Astrocyte (in vitro differentiated cells and primary cell): ENCODE measurements around the gene ING4. TPM values are rescaled to one million over a fixed set of nuclear protein-coding genes. Genes with fewer than 3 reads are reported as not detected.

Experiments used
- DNase-seq: peaks from one replicate; pipeline ENCODE4 v3.0.0-alpha.2; 2010; ENCODE audit warnings: low read depth
- FAIRE-seq: peaks from 2 replicates; lab custom pipeline; 2011; peaks lifted over from hg19 to GRCh38; lab: Jason Lieb, UNC
- H2AFZ ChIP-seq: 2 replicates; pipeline ENCODE4 v1.6.0; 2012; ENCODE audit warnings: low read depth, low read length, inconsistent platforms
- H3K27ac ChIP-seq: 2 replicates; pipeline ENCODE4 v1.5.1; 2011; ENCODE audit warnings: low read depth, low read length, inconsistent platforms
- H3K27me3 ChIP-seq: 2 replicates; pipeline ENCODE4 v1.6.0; 2011; ENCODE audit warnings: low read length, inconsistent platforms; ENCODE audit not compliant: insufficient read depth
- H3K36me3 ChIP-seq: 2 replicates; pipeline ENCODE4 v1.5.1; 2011; ENCODE audit warnings: low read length, inconsistent platforms; ENCODE audit not compliant: insufficient read depth
- H3K4me1 ChIP-seq: 2 replicates; pipeline ENCODE4 v1.5.1; 2011; ENCODE audit warnings: low read length, inconsistent platforms; ENCODE audit not compliant: insufficient read depth
- H3K4me2 ChIP-seq: 2 replicates; pipeline ENCODE4 v1.6.0; 2012; ENCODE audit warnings: low read length, inconsistent platforms
- H3K4me3 ChIP-seq: 2 replicates; pipeline ENCODE4 v1.5.1; 2011; ENCODE audit warnings: low read depth, mild to moderate bottlenecking, low read length, inconsistent platforms; ENCODE audit not compliant: insufficient read depth
- H3K79me2 ChIP-seq: 2 replicates; pipeline ENCODE4 v1.6.0; 2012; ENCODE audit warnings: mild to moderate bottlenecking, low read length, inconsistent platforms; ENCODE audit not compliant: insufficient read depth
- H3K9ac ChIP-seq: 2 replicates; pipeline ENCODE4 v1.6.0; 2012; ENCODE audit warnings: mild to moderate bottlenecking, low read length, inconsistent platforms
- H3K9me3 ChIP-seq: 2 replicates; pipeline ENCODE4 v1.5.1; 2012; ENCODE audit warnings: low read depth, mild to moderate bottlenecking, low read length, inconsistent platforms; ENCODE audit not compliant: insufficient read depth
- H4K20me1 ChIP-seq: 2 replicates; pipeline ENCODE4 v1.6.0; 2012; ENCODE audit warnings: low read length, inconsistent platforms; ENCODE audit not compliant: insufficient read depth
- H3K27ac Mint-ChIP-seq: one replicate; pipeline ENCODE4 v1.8.0; 2021; ENCODE audit warnings: mild to moderate bottlenecking, mixed read lengths; ENCODE audit not compliant: unreplicated experiment
- H3K27me3 Mint-ChIP-seq: one replicate; pipeline ENCODE4 v1.8.0; 2021; ENCODE audit warnings: low read depth, mixed read lengths; ENCODE audit not compliant: unreplicated experiment
- H3K36me3 Mint-ChIP-seq: one replicate; pipeline ENCODE4 v1.8.0; 2021; ENCODE audit warnings: low read depth, mixed read lengths; ENCODE audit not compliant: unreplicated experiment
- H3K4me1 Mint-ChIP-seq: one replicate; pipeline ENCODE4 v1.8.0; 2021; ENCODE audit warnings: low read depth, mixed read lengths; ENCODE audit not compliant: unreplicated experiment
- H3K4me3 Mint-ChIP-seq: one replicate; pipeline ENCODE4 v1.8.0; 2021; ENCODE audit warnings: mild to moderate bottlenecking, moderate library complexity, mixed read lengths; ENCODE audit not compliant: unreplicated experiment
- H3K9me3 Mint-ChIP-seq: one replicate; pipeline ENCODE4 v1.8.0; 2021; ENCODE audit warnings: mild to moderate bottlenecking, mixed read lengths; ENCODE audit not compliant: unreplicated experiment
- EZH2 ChIP-seq: IDR thresholded peaks from 2 replicates; pipeline ENCODE4 v1.6.1; 2012; ENCODE audit warnings: mild to moderate bottlenecking, low read length, inconsistent platforms; ENCODE audit not compliant: insufficient read depth
- total RNA-seq: library from RNA; stranded (reverse); gene quantifications from 2 replicates; pipeline ENCODE4 v1.2.1, GENCODE V29; 2021
- TF ChIP-seq, protein P1 (sequence below): IDR thresholded peaks from 2 replicates; pipeline ENCODE4 v1.5.1; 2011; ENCODE audit warnings: low read depth, mild to moderate bottlenecking, inconsistent platforms, low read length, moderate library complexity; ENCODE audit not compliant: insufficient read depth

ING4 gene
- total RNA-seq, 1 donor from 2014 or later = 30.9 TPM

DNA sequence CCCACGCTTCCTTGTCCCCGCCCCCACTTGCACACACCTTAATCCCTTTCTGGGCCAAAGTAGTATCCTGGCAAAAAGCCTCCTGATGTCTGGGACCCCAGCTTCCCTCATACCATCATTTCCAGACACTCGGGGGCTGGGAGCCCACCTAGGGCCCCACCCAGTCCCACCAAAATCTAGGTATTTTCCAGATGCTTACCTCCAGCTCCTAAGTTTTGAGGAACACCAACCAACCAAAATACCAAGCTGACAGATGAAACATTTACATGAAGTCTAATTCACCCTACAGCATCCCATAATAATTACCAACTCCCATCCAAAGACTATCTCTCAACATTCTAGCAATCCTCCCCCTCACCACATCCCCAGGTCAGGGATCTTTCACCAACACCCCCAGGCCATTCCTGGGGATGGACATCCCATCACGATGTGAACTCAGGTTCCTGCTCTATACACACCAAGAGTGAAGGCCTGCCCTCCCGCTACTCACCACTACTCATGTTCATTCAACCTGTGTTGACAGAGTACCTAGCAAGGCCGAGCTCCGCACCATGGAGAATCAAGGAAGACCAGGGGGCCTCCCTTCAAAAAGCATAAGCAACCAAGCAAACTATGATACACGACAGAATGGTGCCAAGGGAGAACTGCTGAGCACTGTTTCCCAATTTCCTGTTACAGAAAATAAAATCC, 54.2 kb downstream of the ING4 start:
- Histone ChIP-seq H3K27ac (no peak overlapping the region), H3K79me2 (peaks cover 26% of the 10 kb centered on the region), H3K36me3 (no peaks in the 10 kb centered on the region), H3K9ac (no peak overlapping the region), H3K9me3 (no peaks in the 10 kb centered on the region), H4K20me1 (peaks cover 25% of the 10 kb centered on the region), H3K4me2 (no peak overlapping the region), H3K4me1 (peaks cover 38% of the 10 kb centered on the region), H3K4me3 (no peak overlapping the region), H2AFZ (no peak overlapping the region), H3K27me3 (no peaks in the 10 kb centered on the region)
- Mint-ChIP-seq H3K27me3 (no peaks in the 10 kb centered on the region), H3K36me3 (peaks cover 7% of the 10 kb centered on the region), H3K4me3 (no peak overlapping the region), H3K4me1 (peaks cover 31% of the 10 kb centered on the region), H3K9me3 (no peaks in the 10 kb centered on the region), H3K27ac (no peak overlapping the region)
- DNase-seq (no peak), FAIRE-seq (no peak)
- TF ChIP-seq EZH2 = no peak
- TF ChIP-seq, protein P1, sequence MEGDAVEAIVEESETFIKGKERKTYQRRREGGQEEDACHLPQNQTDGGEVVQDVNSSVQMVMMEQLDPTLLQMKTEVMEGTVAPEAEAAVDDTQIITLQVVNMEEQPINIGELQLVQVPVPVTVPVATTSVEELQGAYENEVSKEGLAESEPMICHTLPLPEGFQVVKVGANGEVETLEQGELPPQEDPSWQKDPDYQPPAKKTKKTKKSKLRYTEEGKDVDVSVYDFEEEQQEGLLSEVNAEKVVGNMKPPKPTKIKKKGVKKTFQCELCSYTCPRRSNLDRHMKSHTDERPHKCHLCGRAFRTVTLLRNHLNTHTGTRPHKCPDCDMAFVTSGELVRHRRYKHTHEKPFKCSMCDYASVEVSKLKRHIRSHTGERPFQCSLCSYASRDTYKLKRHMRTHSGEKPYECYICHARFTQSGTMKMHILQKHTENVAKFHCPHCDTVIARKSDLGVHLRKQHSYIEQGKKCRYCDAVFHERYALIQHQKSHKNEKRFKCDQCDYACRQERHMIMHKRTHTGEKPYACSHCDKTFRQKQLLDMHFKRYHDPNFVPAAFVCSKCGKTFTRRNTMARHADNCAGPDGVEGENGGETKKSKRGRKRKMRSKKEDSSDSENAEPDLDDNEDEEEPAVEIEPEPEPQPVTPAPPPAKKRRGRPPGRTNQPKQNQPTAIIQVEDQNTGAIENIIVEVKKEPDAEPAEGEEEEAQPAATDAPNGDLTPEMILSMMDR = no peak

DNA sequence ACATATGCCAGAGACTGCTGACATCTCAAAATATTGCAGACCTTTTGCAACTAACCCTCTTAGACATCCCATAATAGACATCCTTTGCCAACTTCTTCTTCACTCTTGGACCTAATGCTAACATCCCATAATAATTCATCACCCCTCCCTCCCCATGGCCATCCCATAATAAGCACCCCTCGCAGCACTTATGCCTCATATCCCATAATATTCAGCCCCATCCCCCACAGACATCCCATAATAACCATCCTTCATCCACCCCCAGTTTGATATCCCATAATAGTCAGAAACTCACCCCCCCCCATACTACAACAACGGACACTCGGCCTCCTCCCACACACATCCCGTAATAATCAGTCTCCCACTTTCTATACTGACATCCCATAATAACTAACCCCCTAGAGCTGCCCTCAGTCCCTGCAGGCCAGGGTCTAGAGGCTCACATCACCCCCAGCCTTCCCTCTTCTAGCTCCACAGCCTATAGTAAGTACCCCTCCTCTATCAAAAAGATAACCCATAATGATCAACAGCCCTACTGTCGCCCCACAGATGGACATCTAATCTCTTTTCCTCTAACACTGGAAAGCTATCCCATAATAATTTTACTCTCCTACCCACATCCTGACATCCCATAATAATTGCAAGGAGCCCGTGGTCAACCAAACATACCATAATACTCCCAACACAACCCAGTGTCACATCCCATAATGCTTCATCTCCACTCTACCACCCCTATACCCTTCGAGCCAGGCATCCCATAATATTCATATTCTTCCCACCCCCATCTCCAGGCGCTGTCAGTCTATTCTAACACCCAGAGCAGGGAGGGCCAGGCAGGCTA, 54.9 kb downstream of the ING4 start:
- Histone ChIP-seq H3K36me3 (no peaks in the 10 kb centered on the region), H3K9me3 (no peaks in the 10 kb centered on the region), H3K79me2 (peaks cover 33% of the 10 kb centered on the region), H2AFZ (peak overlapping the region; percentile 0), H3K4me1 (peaks cover 40% of the 10 kb centered on the region), H3K27ac (no peak overlapping the region), H3K9ac (no peak overlapping the region), H4K20me1 (peaks cover 32% of the 10 kb centered on the region), H3K4me2 (peak overlapping the region; percentile 99), H3K4me3 (no peak overlapping the region), H3K27me3 (no peaks in the 10 kb centered on the region)
- DNase-seq (peak; percentile 52), FAIRE-seq (no peak)
- peaks cover 10% of the 10 kb centered on the region for H3K36me3 Mint-ChIP-seq
- H3K4me3 Mint-ChIP-seq = no peak overlapping the region
- no peaks in the 10 kb centered on the region for H3K9me3 Mint-ChIP-seq
- H3K27me3 Mint-ChIP-seq = no peaks in the 10 kb centered on the region
- peaks cover 33% of the 10 kb centered on the region for H3K4me1 Mint-ChIP-seq
- TF ChIP-seq, protein P1 = no peak
- TF ChIP-seq EZH2 = no peak
- no peak overlapping the region for H3K27ac Mint-ChIP-seq
